SHP77 treated with DMSO at 0.1 percent for 48 hours (cell line): Measurements from ENCODE around the gene NDFIP1.

Experiments
- DNase-seq: peaks from one replicate; lab custom pipeline; 2025; lab: John Stamatoyannopoulos, UW

Gene NDFIP1

GRCh38 chr5:142189813-142190212, 81.2 kb downstream of the NDFIP1 start:
- no peak for DNase-seq

- no peak for DNase-seq
Measured at GRCh38 chr5:142191776-142192175, 83.2 kb downstream of the NDFIP1 start.

- no peak for DNase-seq
Measured at GRCh38 chr5:142192286-142193113, 83.9 kb downstream of the NDFIP1 start.

- no peak for DNase-seq
Measured at GRCh38 chr5:142193114-142193428, 84.5 kb downstream of the NDFIP1 start.

GRCh38 chr5:142197098-142197497, 88.5 kb downstream of the NDFIP1 start:
- no peak for DNase-seq

GRCh38 chr5:142197781-142198180, 89.2 kb downstream of the NDFIP1 start:
- no peak for DNase-seq

GRCh38 chr5:142199388-142199787, 90.8 kb downstream of the NDFIP1 start:
- no peak for DNase-seq

GRCh38 chr5:142200387-142200786, 91.8 kb downstream of the NDFIP1 start:
- no peak for DNase-seq

- no peak for DNase-seq
Measured at GRCh38 chr5:142201471-142201887, 92.9 kb downstream of the NDFIP1 start.

- DNase-seq: no peak
Measured at GRCh38 chr5:142202282-142202681, 93.7 kb downstream of the NDFIP1 start.
